ENCODE measurements around the gene MYCBPAP. TPM values are rescaled to one million over a fixed set of nuclear protein-coding genes. Genes with fewer than 3 reads are reported as not detected.

Gene MYCBPAP
- total RNA-seq, 1 experiment from 2014 or later = 1.9 TPM

DNA sequence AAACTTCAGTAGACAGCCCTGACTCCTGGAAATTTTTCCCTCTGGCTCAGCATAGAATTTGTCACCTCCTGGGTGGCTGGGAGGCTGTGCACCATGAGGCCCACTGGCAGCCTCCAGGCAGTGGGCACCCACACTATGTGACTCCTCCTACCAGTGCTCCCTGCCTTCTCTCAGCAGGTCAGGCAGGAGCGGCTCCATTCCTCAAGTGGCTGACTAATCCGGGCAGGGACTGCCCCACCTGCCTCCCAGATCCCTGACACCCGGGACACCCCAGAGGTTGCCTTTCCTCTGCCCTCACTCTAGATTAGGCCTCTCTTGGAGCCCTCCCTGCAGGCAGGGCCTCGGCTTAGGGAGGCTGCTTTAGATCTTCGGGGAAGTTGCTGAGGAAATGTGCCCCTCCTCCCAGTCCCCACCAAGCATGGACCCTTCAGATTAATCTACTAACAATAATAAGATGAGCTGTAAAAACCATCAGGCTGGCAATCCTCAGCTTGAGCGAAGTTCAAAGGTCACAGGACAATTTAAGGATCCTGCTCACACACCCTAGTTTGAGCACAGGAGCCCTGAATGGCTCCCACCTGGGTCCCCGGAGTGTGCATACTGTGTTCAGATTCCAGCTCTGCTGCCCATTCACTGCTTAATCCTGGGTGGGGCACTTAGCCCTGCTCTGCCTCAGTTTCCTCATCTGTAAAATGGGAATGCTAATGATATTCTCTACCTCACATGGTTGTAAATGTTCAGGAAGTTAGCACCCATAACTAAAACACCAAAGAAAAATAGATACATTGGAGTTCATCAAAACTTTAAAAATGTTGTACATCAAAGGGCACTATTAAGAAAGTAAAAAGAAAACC is 10.0 kb upstream of the MYCBPAP start:
- Histone ChIP-seq H3K4me2 (ENCODE audit: low read length) (0 out of 2 replicates have a peak overlapping the region, but pooled peaks have one; percentile 3), H3K9ac (ENCODE audit: low read length) (no peak overlapping the region), H3K4me1 (ENCODE audit: insufficient read depth, low read length) (peaks cover 8% of the 10 kb centered on the region), H3K9me3 (ENCODE audit: low read length) (no peaks in the 10 kb centered on the region), H3K79me2 (ENCODE audit: low read length) (no peaks in the 10 kb centered on the region), H3K27ac (ENCODE audit: low read length) (no peak overlapping the region), H3K9me2 (replicated peaks; ENCODE audit: low read length) (no peaks in the 10 kb centered on the region), H3F3A (ENCODE audit: low read length, unreplicated experiment) (no peaks in the 10 kb centered on the region), H3K36me3 (ENCODE audit: low read depth, low read length) (no peaks in the 10 kb centered on the region), H4K20me1 (ENCODE audit: low read length) (no peaks in the 10 kb centered on the region), H3K4me3 (ENCODE audit: low read length) (no peak overlapping the region), H2AFZ (ENCODE audit: low read length) (peak overlapping the region; percentile 47), H3K27me3 (ENCODE audit: low read length) (no peaks in the 10 kb centered on the region)
- BruUV-seq (replicated peaks) = no TSS peak
- peak; percentile 91 for ATAC-seq
- CTCF ChIA-PET = interaction anchor here (0.6 kb wide), 1 partner anchor 12 kb away, joined by 5 read pairs; no protein-coding TSS in a partner anchor
- intact Hi-C loops (cut with micrococcal nuclease) = no loop called here
- TF ChIP-seq EZH2 (IDR thresholded peaks at IDR 0.05; ENCODE audit: low read length, unreplicated experiment) = no peak
- no peak for TF ChIP-seq EZH2phosphoT487 (IDR thresholded peaks at IDR 0.05; ENCODE audit: borderline replicate concordance, low read length)
- TF ChIP-seq, protein P1, sequence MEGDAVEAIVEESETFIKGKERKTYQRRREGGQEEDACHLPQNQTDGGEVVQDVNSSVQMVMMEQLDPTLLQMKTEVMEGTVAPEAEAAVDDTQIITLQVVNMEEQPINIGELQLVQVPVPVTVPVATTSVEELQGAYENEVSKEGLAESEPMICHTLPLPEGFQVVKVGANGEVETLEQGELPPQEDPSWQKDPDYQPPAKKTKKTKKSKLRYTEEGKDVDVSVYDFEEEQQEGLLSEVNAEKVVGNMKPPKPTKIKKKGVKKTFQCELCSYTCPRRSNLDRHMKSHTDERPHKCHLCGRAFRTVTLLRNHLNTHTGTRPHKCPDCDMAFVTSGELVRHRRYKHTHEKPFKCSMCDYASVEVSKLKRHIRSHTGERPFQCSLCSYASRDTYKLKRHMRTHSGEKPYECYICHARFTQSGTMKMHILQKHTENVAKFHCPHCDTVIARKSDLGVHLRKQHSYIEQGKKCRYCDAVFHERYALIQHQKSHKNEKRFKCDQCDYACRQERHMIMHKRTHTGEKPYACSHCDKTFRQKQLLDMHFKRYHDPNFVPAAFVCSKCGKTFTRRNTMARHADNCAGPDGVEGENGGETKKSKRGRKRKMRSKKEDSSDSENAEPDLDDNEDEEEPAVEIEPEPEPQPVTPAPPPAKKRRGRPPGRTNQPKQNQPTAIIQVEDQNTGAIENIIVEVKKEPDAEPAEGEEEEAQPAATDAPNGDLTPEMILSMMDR (conservative IDR thresholded peaks at IDR 0.05; ENCODE audit: low read depth, low read length) = no peak
- DNase-seq = peak; percentile 65
- POLR2A ChIA-PET (ENCODE audit: unreplicated experiment) = no interaction called here

DNA sequence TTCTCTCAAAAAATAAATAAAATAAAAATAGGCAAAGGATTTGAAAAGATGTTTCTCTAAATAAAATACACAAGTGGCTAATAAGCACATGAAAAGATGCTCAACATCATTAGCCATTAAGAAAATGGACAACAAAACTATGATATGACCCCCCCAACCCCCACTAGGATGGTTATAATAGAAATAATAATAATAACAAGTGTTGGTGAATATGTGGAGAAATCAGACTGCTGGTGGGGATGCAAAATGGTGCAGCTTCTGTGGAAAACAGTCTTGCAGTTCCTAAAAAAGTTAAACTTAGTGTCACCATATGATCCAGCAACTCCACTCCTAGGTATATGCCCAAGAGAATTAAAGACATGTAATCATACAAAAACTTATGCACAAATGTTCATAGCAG is 9.0 kb upstream of the MYCBPAP start:
- no TSS peak for BruUV-seq (replicated peaks)
- H3K36me3 ChIP-seq (ENCODE audit: low read depth, low read length) = no peaks in the 10 kb centered on the region
- H3K9me2 ChIP-seq (replicated peaks; ENCODE audit: low read length) = no peaks in the 10 kb centered on the region
- no peaks in the 10 kb centered on the region for H3K9me3 ChIP-seq (ENCODE audit: low read length)
- H3K27me3 ChIP-seq (ENCODE audit: low read length) = no peaks in the 10 kb centered on the region
- no peak for DNase-seq
- no peaks in the 10 kb centered on the region for H3F3A ChIP-seq (ENCODE audit: low read length, unreplicated experiment)
- H2AFZ ChIP-seq (ENCODE audit: low read length) = no peak overlapping the region
- no peaks in the 10 kb centered on the region for H3K79me2 ChIP-seq (ENCODE audit: low read length)
- no peak overlapping the region for H3K4me3 ChIP-seq (ENCODE audit: low read length)
- POLR2A ChIA-PET (ENCODE audit: unreplicated experiment) = no interaction called here
- TF ChIP-seq EZH2phosphoT487 (IDR thresholded peaks at IDR 0.05; ENCODE audit: borderline replicate concordance, low read length) = no peak
- TF ChIP-seq, protein P1 (conservative IDR thresholded peaks at IDR 0.05; ENCODE audit: low read depth, low read length) = no peak
- no peak for TF ChIP-seq EZH2 (IDR thresholded peaks at IDR 0.05; ENCODE audit: low read length, unreplicated experiment)
- H3K9ac ChIP-seq (ENCODE audit: low read length) = no peak overlapping the region
- intact Hi-C loops (cut with micrococcal nuclease) = no loop called here
- peaks cover 8% of the 10 kb centered on the region for H3K4me1 ChIP-seq (ENCODE audit: insufficient read depth, low read length)
- CTCF ChIA-PET = no interaction called here
- ATAC-seq = no peak
- H3K27ac ChIP-seq (ENCODE audit: low read length) = no peak overlapping the region
- no peak overlapping the region for H3K4me2 ChIP-seq (ENCODE audit: low read length)
- H4K20me1 ChIP-seq (ENCODE audit: low read length) = no peaks in the 10 kb centered on the region

- no peak overlapping the region for H3K9ac ChIP-seq (ENCODE audit: low read length)
- no peaks in the 10 kb centered on the region for H3K9me3 ChIP-seq (ENCODE audit: low read length)
- BruUV-seq (replicated peaks) = no TSS peak
- TF ChIP-seq, protein P1 (conservative IDR thresholded peaks at IDR 0.05; ENCODE audit: low read depth, low read length) = no peak
- TF ChIP-seq EZH2phosphoT487 (IDR thresholded peaks at IDR 0.05; ENCODE audit: borderline replicate concordance, low read length) (no peak), EZH2 (IDR thresholded peaks at IDR 0.05; ENCODE audit: low read length, unreplicated experiment) (no peak)
- ChIA-PET CTCF (no interaction called here), POLR2A (ENCODE audit: unreplicated experiment) (no interaction called here)
- no peak overlapping the region for H2AFZ ChIP-seq (ENCODE audit: low read length)
- intact Hi-C loops (cut with micrococcal nuclease) = no loop called here
- H3K79me2 ChIP-seq (ENCODE audit: low read length) = no peaks in the 10 kb centered on the region
- ATAC-seq (no peak), DNase-seq (no peak)
- H3F3A ChIP-seq (ENCODE audit: low read length, unreplicated experiment) = no peaks in the 10 kb centered on the region
- H4K20me1 ChIP-seq (ENCODE audit: low read length) = no peaks in the 10 kb centered on the region
- no peak overlapping the region for H3K27ac ChIP-seq (ENCODE audit: low read length)
- no peaks in the 10 kb centered on the region for H3K9me2 ChIP-seq (replicated peaks; ENCODE audit: low read length)
- H3K27me3 ChIP-seq (ENCODE audit: low read length) = no peaks in the 10 kb centered on the region
- no peak overlapping the region for H3K4me2 ChIP-seq (ENCODE audit: low read length)
- H3K4me3 ChIP-seq (ENCODE audit: low read length) = no peak overlapping the region
- no peaks in the 10 kb centered on the region for H3K36me3 ChIP-seq (ENCODE audit: low read depth, low read length)
- H3K4me1 ChIP-seq (ENCODE audit: insufficient read depth, low read length) = peaks cover 8% of the 10 kb centered on the region
Measured at GRCh38 chr17:50499721-50500120, 8.5 kb upstream of the MYCBPAP start.

Measured in PC-3 (cell line).